Measurements from ENCODE around the gene TIGD4.

The TIGD4 gene

GRCh38 chr4:152779513-152780266 is at the start of gene TIGD4, which contains the start of gene ARFIP1:
TIGD4 (minus strand) TSS chr4:152779730; CDS start chr4:152771004, 8,726 bp downstream.
ARFIP1 (plus strand) TSS chr4:152779954; CDS start chr4:152829634, 49,680 bp downstream.
- DNase-seq (ENCODE audit: low read depth in 1 of 2, low spot score in 1 of 2): peak; percentile 88 to 91

GRCh38 chr4:152828122-152828521 is 48.6 kb upstream of the TIGD4 start:
- DNase-seq (ENCODE audit: low read depth in 1 of 2, low spot score in 1 of 2): no peak

GRCh38 chr4:152825336-152825735 is 45.8 kb upstream of the TIGD4 start:
- DNase-seq (ENCODE audit: low read depth in 1 of 2, low spot score in 1 of 2): no peak

GRCh38 chr4:152824561-152824960 is 45.0 kb upstream of the TIGD4 start:
- DNase-seq (ENCODE audit: low read depth in 1 of 2, low spot score in 1 of 2): no peak

GRCh38 chr4:152822323-152822722 is 42.8 kb upstream of the TIGD4 start:
- DNase-seq (ENCODE audit: low read depth in 1 of 2, low spot score in 1 of 2): no peak

- DNase-seq (ENCODE audit: low read depth in 1 of 2, low spot score in 1 of 2): no peak
Observed at GRCh38 chr4:152820073-152820472, 40.5 kb upstream of the TIGD4 start.

- no peak for DNase-seq (ENCODE audit: low read depth in 1 of 2, low spot score in 1 of 2)
Observed at GRCh38 chr4:152819026-152819645, 39.6 kb upstream of the TIGD4 start.

GRCh38 chr4:152817331-152817730 is 37.8 kb upstream of the TIGD4 start:
- no peak for DNase-seq (ENCODE audit: low read depth in 1 of 2, low spot score in 1 of 2)

- DNase-seq (ENCODE audit: low read depth in 1 of 2, low spot score in 1 of 2): no peak
Observed at GRCh38 chr4:152815078-152815477, 35.5 kb upstream of the TIGD4 start.

- DNase-seq (ENCODE audit: low read depth in 1 of 2, low spot score in 1 of 2): no peak
Observed at GRCh38 chr4:152810715-152811287, 31.3 kb upstream of the TIGD4 start.

GRCh38 chr4:152808670-152809069 is 29.1 kb upstream of the TIGD4 start:
- no peak for DNase-seq (ENCODE audit: low read depth in 1 of 2, low spot score in 1 of 2)

- DNase-seq (ENCODE audit: low read depth in 1 of 2, low spot score in 1 of 2): no peak
Observed at GRCh38 chr4:152807294-152807829, 27.8 kb upstream of the TIGD4 start.

GRCh38 chr4:152806501-152807125 is 27.1 kb upstream of the TIGD4 start:
- no peak for DNase-seq (ENCODE audit: low read depth in 1 of 2, low spot score in 1 of 2)

GRCh38 chr4:152805818-152806217 is 26.3 kb upstream of the TIGD4 start:
- no peak for DNase-seq (ENCODE audit: low read depth in 1 of 2, low spot score in 1 of 2)

GRCh38 chr4:152805071-152805650 is 25.6 kb upstream of the TIGD4 start:
- no peak for DNase-seq (ENCODE audit: low read depth in 1 of 2, low spot score in 1 of 2)

- DNase-seq (ENCODE audit: low read depth in 1 of 2, low spot score in 1 of 2): no peak
Observed at GRCh38 chr4:152803541-152803940, 24.0 kb upstream of the TIGD4 start.

- no peak for DNase-seq (ENCODE audit: low read depth in 1 of 2, low spot score in 1 of 2)
Observed at GRCh38 chr4:152795891-152796290, 16.4 kb upstream of the TIGD4 start.

- DNase-seq (ENCODE audit: low read depth in 1 of 2, low spot score in 1 of 2): no peak
Observed at GRCh38 chr4:152786627-152787026, 7.1 kb upstream of the TIGD4 start.

- DNase-seq (ENCODE audit: low read depth in 1 of 2, low spot score in 1 of 2): no peak
Observed at GRCh38 chr4:152785639-152786615, 6.4 kb upstream of the TIGD4 start.

Measured in activated CD4-positive, alpha-beta T cell treated with anti-CD3 and anti-CD28 coated beads, Interleukin-2, amount 50 U/mL, for 24 hours (primary cell).